ENCODE results near the gene CHRNA1.
A peak's percentile ranks its signal among the peaks of the same experiment; 100 is the strongest.

The CHRNA1 gene

GRCh38 chr2:174781298-174781697 is 17.0 kb upstream of the CHRNA1 start:
- no peak for DNase-seq

DNA sequence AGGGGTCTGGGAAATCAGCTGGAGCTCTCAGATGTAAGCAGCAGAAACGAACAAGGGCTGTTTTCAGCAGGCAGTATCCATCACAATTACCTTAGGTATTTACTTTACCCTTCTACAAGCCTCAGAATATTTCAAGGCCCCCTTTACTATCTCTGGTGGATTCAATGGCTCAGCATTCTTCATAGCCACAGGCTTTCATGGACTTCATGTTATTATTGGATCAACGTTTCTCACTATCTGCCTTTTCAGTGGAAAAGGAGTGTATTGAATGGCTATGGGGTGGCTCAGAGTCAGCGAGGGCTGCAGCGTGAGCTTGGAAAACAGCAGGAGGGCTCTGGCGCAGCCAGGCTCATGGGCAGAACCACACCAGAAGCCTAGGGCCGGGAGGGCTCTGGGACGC is 16.6 kb upstream of the CHRNA1 start:
- no peak for DNase-seq

- peak; percentile 22 for DNase-seq
Observed at GRCh38 chr2:174780191-174780840, 16.0 kb upstream of the CHRNA1 start.

- peak; percentile 14 for DNase-seq
Observed at GRCh38 chr2:174779361-174779928, 15.2 kb upstream of the CHRNA1 start.

DNA sequence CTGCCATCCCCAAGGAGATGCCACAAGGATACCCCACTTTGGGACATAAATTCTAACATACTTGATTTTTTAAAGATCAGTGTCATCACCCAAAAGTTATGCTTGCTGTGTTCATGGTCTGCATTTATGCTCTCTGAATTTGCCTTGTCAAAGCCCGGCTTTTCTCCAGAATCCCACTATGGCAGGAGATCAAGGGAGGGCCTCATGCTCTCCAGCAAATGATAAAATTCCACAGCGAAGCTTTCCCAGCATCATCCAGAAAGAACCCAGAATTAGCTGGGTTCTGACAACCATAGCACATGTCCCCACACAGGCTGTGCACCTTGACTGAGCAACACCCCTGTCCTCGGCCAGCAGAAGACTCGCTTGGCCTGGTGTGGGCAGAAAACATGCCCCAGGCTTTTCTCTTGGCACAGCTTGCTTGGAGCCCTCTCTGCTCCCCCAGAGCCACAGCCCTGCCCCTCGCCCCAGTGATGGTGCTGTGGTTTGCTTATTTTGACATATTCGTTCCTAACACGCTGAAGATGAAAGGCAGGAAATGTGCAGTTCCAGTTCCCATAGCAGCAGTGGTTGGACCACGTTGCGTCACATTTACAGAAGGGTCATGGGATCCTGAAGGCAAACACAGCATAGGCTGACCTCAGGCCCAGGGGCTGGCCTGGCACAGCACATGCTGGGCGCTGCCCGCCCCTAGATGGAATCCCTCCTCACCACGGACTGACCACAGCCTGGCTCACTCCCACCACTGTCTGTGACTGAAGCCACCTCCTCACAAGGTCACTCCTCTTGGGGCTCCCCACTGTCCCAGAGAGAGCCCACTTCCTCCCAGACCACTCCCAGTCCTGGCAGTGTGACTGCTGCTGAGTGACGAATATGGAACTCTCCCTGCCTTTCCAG is 14.1 kb upstream of the CHRNA1 start:
- DNase-seq: peak; percentile 85

- DNase-seq: no peak
Observed at GRCh38 chr2:174777347-174778084, 13.2 kb upstream of the CHRNA1 start.

GRCh38 chr2:174776675-174777074 is 12.4 kb upstream of the CHRNA1 start:
- no peak for DNase-seq

DNA sequence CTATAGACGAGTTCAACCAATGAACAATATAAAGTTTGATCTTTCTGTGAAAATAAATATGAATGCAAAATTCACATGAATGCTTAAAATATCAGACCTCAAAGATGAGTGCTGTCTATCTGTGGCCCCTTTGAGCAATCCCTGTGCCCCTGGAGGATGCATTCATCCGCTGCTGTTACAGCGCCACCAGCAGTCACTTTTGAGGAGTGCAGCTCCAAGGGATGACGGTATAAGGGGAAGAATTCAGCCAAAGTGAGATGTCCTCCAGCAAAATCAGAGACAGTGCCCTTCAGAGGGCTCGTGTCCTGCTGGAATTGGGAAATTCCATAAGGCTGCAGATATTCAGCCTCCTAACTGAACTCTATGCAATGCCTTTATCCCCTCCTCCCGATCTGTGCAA is 12.0 kb upstream of the CHRNA1 start:
- peak; percentile 13 for DNase-seq

- DNase-seq: no peak
Observed at GRCh38 chr2:174775571-174775980, 11.3 kb upstream of the CHRNA1 start.

GRCh38 chr2:174774886-174775285 is 10.6 kb upstream of the CHRNA1 start:
- DNase-seq: no peak

GRCh38 chr2:174773215-174773614 is 8.9 kb upstream of the CHRNA1 start:
- no peak for DNase-seq

DNA sequence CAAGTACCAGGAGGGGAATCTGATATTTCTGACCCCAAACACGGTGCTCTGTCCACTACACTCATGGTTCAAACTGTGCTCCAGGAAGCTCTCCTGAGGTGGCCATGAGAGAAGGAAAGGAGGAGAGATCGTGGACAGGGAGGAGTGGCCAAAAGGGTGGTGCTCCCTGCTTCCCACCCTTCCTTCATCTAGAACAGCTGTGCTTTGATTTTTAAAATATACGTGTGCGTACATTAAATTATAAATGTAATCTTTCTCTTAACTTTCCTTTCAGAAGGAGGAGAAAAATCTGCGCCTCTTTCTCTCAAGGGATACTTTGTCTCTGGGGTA is 8.2 kb upstream of the CHRNA1 start:
- DNase-seq: no peak

DNA sequence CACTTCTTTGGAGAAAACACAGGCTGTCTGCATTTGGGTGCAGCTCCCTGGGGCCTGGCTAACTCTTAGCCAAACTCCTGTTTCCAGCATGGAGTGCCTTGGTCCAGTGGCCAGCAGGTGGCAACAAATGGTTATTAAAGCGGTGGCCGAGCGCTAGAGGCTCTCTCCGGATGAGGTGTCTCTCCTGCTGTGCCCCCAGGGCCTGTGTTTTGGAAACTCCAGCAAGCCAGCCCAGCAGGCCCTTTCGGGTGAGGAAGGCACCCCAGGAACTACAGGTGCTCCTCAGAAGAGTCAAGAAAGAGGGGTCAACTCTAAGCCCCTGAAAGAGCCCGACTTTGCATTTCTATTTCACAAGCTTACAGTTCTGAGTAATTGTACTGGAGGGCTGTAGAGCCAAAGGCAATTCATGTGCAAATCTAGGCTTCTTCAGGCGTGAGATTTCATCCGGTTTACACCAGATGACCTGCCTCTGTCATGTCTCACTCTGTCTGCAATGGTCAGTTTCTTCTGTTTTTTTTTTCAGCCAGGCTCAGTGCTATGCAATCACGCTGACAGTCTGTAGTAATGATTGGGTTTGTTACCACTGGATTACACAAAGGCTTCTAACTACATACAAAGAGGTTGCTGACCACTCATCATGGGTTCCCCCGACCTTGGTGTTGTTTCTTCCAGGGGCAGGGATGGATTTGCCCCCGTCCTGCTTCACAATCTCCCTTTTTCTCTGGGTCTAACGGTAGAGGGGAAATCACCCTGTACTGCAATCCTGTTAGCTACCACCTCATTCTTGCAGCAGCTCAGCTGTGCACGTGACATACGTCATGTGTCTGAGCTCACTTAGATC is 7.6 kb upstream of the CHRNA1 start:
- peak; percentile 38 for DNase-seq

DNA sequence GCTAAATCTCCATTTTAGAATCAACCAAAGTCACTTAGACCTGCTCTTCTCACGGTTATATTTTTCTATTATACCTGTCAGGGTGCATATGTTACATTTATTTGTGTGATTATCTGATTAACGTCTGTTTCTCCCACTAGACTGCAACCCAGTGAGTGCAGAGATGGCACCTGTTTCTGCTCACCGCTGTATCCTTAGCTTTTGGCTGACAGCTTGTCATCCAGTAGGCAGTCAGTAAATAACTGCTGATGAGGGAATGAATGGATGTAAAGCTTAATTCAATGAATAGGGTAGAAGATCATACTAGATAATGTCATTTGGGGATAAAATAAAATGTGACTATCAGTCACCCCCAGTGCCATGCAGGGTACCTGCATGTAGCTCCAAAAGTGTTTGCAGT is 6.9 kb upstream of the CHRNA1 start:
- DNase-seq: no peak

- no peak for DNase-seq
Observed at GRCh38 chr2:174768557-174768956, 4.3 kb upstream of the CHRNA1 start.

DNA sequence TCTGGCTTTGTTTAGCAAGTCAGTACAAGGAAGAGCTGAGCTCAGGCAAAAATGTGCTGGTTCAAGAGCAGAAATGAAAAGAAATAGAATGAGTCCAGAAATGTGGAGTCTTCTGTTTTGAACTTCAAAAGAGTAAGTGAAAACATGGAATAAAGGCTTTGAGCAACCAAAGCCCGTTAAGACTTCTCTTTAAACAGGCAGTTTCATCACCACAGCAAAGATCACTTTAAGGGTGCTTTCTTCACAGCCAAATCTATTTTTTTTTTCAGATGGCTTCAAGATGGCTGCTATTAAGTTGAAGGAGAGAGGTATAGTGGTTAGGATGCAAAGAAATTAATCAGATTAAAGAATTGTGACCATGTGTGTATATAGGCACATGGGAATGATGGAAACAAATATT is 2.0 kb upstream of the CHRNA1 start:
- no peak for DNase-seq

- no peak for DNase-seq
Observed at GRCh38 chr2:174765576-174765975, 1.3 kb upstream of the CHRNA1 start.

DNA sequence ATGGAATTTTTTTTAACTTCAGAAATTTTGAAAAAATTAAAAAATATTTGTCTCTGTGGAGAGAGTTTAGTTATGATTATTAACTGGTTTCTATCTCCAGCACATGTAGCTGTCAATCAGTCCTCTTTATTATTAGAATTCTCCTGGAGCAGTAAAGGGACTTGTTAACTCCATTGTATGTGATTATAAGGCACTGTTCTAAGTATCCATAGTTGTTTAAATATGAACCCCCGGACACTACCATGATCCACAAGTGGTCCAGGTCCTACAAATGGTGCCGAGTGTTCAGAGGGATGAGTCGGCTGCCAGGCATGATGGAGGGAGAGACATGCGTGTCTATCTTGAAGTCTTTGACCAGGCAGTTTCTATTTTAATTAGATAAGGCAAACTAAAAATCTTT is 492 bp downstream of the CHRNA1 start:
- no peak for DNase-seq

DNA sequence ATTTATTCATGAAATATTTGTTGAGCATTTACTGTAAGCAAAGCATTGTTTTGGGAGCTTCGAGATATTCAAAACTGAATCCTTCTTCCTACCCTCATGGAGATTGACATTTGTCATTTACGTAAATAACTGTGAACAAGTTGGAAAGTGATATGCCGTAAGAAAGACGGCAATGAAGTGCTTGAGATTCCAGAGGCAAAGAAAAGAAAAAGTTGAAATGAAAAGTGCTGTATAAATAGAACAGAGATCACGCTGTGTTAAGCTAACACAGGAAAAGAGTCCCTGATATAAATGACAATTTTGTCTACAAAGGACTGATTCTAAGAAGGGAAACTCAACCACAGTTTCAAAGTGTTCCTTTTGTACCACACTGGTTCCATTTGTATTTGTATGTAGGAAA is 1.8 kb downstream of the CHRNA1 start:
- DNase-seq: no peak

DNA sequence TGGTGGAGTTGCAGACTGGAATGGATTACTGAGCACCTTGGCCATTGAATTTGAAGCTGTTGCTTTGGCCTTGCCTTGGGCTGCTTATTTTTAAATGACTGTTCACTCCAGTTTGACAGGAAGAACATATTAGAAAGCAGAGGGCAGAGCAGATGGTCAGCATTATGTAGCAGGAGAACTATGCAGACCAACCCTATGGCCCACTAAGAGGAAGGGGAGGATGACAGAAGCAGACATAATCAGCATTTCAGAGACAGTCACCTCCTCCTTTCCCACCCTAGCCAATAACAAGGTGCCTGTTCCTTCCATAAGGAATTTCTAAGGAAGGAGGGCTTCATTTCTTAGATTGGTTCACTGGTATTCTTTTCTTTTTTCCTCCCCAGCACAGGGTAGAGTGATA is 2.4 kb downstream of the CHRNA1 start:
- DNase-seq: no peak

- no peak for DNase-seq
Observed at GRCh38 chr2:174760845-174761473, 3.3 kb downstream of the CHRNA1 start.

All from CD4-positive, alpha-beta T cell treated with Interleukin-21 for 1 hour (primary cell).